ENCODE data around the gene PCDHA8.
"Not testable (repeated sequence)": the region's sequence is repeated elsewhere in the genome, so short reads cannot be mapped to it uniquely, and the experiment has no call there.

The PCDHA8 gene

GRCh38 chr5:140840978-140841962, at the start of gene PCDHA8:
Gene PCDHA8, plus strand, starts transcription at chr5:140841187. Its CDS starts 135 bp downstream, at chr5:140841322.
- no peaks in the 10 kb centered on the region for H3K79me2 ChIP-seq
- no peak within 1 kb of the TSS for H3K9ac ChIP-seq
- no peaks in the 10 kb centered on the region for H3K27me3 ChIP-seq (ENCODE audit: control insufficient read depth, insufficient read depth, low read length)
- H3K36me3 ChIP-seq (ENCODE audit: control insufficient read depth, insufficient read depth, low read length), result no peaks in the 10 kb centered on the region
- H3K4me3 ChIP-seq (ENCODE audit: low read depth, low read length), result no peak within 1 kb of the TSS
- H3K4me1 ChIP-seq, result no peaks in the 10 kb centered on the region
- no peaks in the 10 kb centered on the region for H3K9me3 ChIP-seq (ENCODE audit: control insufficient read depth, low read length)
- TF ChIP-seq CTCF (IDR thresholded peaks at IDR 0.05), result no peak
- no peak within 1 kb of the TSS for H3K27ac ChIP-seq
- H3K4me2 ChIP-seq (ENCODE audit: low read length), result no peak within 1 kb of the TSS
- H2AFZ ChIP-seq, result no peak within 1 kb of the TSS

GRCh38 chr5:140794595-140795258, 46.3 kb upstream of the PCDHA8 start, which contains the start of gene PCDHA2:
Gene PCDHA2, plus strand, starts transcription at chr5:140794852.
- no peak for TF ChIP-seq CTCF (IDR thresholded peaks at IDR 0.05)
- H3K4me1 ChIP-seq, result no peaks in the 10 kb centered on the region
- H3K36me3 ChIP-seq (ENCODE audit: control insufficient read depth, insufficient read depth, low read length), result peaks cover 4% of the 10 kb centered on the region
- no peak within 1 kb of the TSS for H3K4me3 ChIP-seq (ENCODE audit: low read depth, low read length)
- no peaks in the 10 kb centered on the region for H3K27me3 ChIP-seq (ENCODE audit: control insufficient read depth, insufficient read depth, low read length)
- no peaks in the 10 kb centered on the region for H3K79me2 ChIP-seq
- no peak within 1 kb of the TSS for H3K27ac ChIP-seq
- no peak within 1 kb of the TSS for H2AFZ ChIP-seq
- no peak within 1 kb of the TSS for H3K4me2 ChIP-seq (ENCODE audit: low read length)
- H3K9ac ChIP-seq, result no peak within 1 kb of the TSS
- H3K9me3 ChIP-seq (ENCODE audit: control insufficient read depth, low read length), result peaks cover 2% of the 10 kb centered on the region

GRCh38 chr5:140795259-140795641, 45.7 kb upstream of the PCDHA8 start:
- no peak overlapping the region for H3K9ac ChIP-seq
- H3K27me3 ChIP-seq (ENCODE audit: control insufficient read depth, insufficient read depth, low read length), result no peaks in the 10 kb centered on the region
- peaks cover 4% of the 10 kb centered on the region for H3K9me3 ChIP-seq (ENCODE audit: control insufficient read depth, low read length)
- H3K4me2 ChIP-seq (ENCODE audit: low read length), result no peak overlapping the region
- no peaks in the 10 kb centered on the region for H3K79me2 ChIP-seq
- no peak for TF ChIP-seq CTCF (IDR thresholded peaks at IDR 0.05)
- H3K4me3 ChIP-seq (ENCODE audit: low read depth, low read length), result no peak overlapping the region
- H3K27ac ChIP-seq, result no peak overlapping the region
- no peak overlapping the region for H2AFZ ChIP-seq
- H3K36me3 ChIP-seq (ENCODE audit: control insufficient read depth, insufficient read depth, low read length), result peaks cover 4% of the 10 kb centered on the region
- no peaks in the 10 kb centered on the region for H3K4me1 ChIP-seq

GRCh38 chr5:140796072-140796717, 44.8 kb upstream of the PCDHA8 start:
- H3K79me2 ChIP-seq; H3K27ac ChIP-seq; H3K4me3 ChIP-seq (ENCODE audit: low read depth, low read length); H3K4me2 ChIP-seq (ENCODE audit: low read length); H3K36me3 ChIP-seq (ENCODE audit: control insufficient read depth, insufficient read depth, low read length); H3K9me3 ChIP-seq (ENCODE audit: control insufficient read depth, low read length); H3K4me1 ChIP-seq; H3K9ac ChIP-seq; H2AFZ ChIP-seq; H3K27me3 ChIP-seq (ENCODE audit: control insufficient read depth, insufficient read depth, low read length): not testable (repeated sequence)

GRCh38 chr5:140796718-140797095, 44.3 kb upstream of the PCDHA8 start:
- Histone ChIP-seq H3K9me3 (ENCODE audit: control insufficient read depth, low read length) (peaks cover 4% of the 10 kb centered on the region), H3K27ac (no peak overlapping the region), H3K9ac (no peak overlapping the region), H3K4me3 (ENCODE audit: low read depth, low read length) (no peak overlapping the region), H3K4me2 (ENCODE audit: low read length) (no peak overlapping the region), H3K79me2 (no peaks in the 10 kb centered on the region), H3K4me1 (no peaks in the 10 kb centered on the region), H3K36me3 (ENCODE audit: control insufficient read depth, insufficient read depth, low read length) (peaks cover 4% of the 10 kb centered on the region), H2AFZ (no peak overlapping the region), H3K27me3 (ENCODE audit: control insufficient read depth, insufficient read depth, low read length) (no peaks in the 10 kb centered on the region)
- TF ChIP-seq CTCF (IDR thresholded peaks at IDR 0.05), result no peak
